Tibial artery (tissue), 4 donors: ENCODE data around the gene NPAS3.

ENCODE experiments used
- DNase-seq, 2 donors: peaks; one replicate each; pipeline ENCODE4 v3.0.0-alpha.2; 2019
- H3K27ac ChIP-seq, 2 donors: fragments of 200-600 bp; sonication (generic) in 1 of 2; 1 replicate in 1 of 2; 2 replicates in 1 of 2; pipeline ENCODE4 v1.5.1; 2018 to 2019; ENCODE audit warnings: mild to moderate bottlenecking in 1 of 2
- H3K27me3 ChIP-seq, 2 donors: fragments of 200-600 bp; sonication (generic) in 1 of 2; one replicate each; pipeline versions ENCODE4 v1.5.1 to v1.6.0; 2016 to 2019
- H3K36me3 ChIP-seq, 3 donors: fragments of 200-600 bp; sonication (generic) in 2 of 3; one replicate each; pipeline ENCODE4 v1.5.1; 2016 to 2019; ENCODE audit warnings: mild to moderate bottlenecking in 2 of 3
- H3K4me1 ChIP-seq, 4 donors: fragments of 200-600 bp; sonication (generic) in 2 of 4; 1 replicate in 3 of 4; 2 replicates in 1 of 4; pipeline ENCODE4 v1.5.1; 2016 to 2019
- H3K4me3 ChIP-seq, 2 donors: fragments of 200-600 bp; sonication (generic) in 1 of 2; 1 replicate in 1 of 2; 2 replicates in 1 of 2; pipeline ENCODE4 v1.5.1; 2018 to 2019; ENCODE audit warnings: mild to moderate bottlenecking in 2 of 2
- H3K9me3 ChIP-seq, 3 donors: fragments of 200-600 bp; sonication (generic) in 1 of 3; one replicate each; pipeline ENCODE4 v1.5.1; 2016 to 2019
- CTCF ChIP-seq, 2 experiments: fragments of 200-600 bp in 1 of 2; fragments of 450-650 bp in 1 of 2; IDR thresholded peaks; one replicate each; pipeline ENCODE4 v1.5.1; 2017 to 2019; ENCODE audit warnings: antibody characterized with exemption in 2 of 2, mild to moderate bottlenecking in 1 of 2, moderate library complexity in 1 of 2
- intact Hi-C: fragments of 100-400 bp; cut with DNase I; formaldehyde crosslinking; loops from one replicate; pipeline ENCODE4 v1.15.0; 2023; ENCODE audit warnings: low total_unique reads

The NPAS3 gene

GRCh38 chr14:32905013-32905412, 33.7 kb upstream of the NPAS3 start:
- Histone ChIP-seq H3K27ac (no peak overlapping the region), H3K36me3 (no peaks in the 10 kb centered on the region), H3K9me3 (no peaks in the 10 kb centered on the region), H3K27me3 (no peaks in the 10 kb centered on the region), H3K4me1 (no peaks in the 10 kb centered on the region), H3K4me3 (no peak overlapping the region)
- no peak for DNase-seq
- TF ChIP-seq CTCF (IDR thresholded peaks at IDR 0.05): no peak
- intact Hi-C loops: no loop called here

- Histone ChIP-seq H3K27ac (no peak overlapping the region), H3K36me3 (no peaks in the 10 kb centered on the region), H3K27me3 (no peaks in the 10 kb centered on the region), H3K9me3 (no peaks in the 10 kb centered on the region), H3K4me1 (no peaks in the 10 kb centered on the region), H3K4me3 (no peak overlapping the region)
- no peak for DNase-seq
- no peak for TF ChIP-seq CTCF (IDR thresholded peaks at IDR 0.05)
- intact Hi-C loops: no loop called here
Observed at GRCh38 chr14:32906672-32907071, 32.0 kb upstream of the NPAS3 start.

GRCh38 chr14:32908196-32909084, 30.2 kb upstream of the NPAS3 start:
- Histone ChIP-seq H3K9me3 (no peaks in the 10 kb centered on the region), H3K27me3 (no peaks in the 10 kb centered on the region), H3K36me3 (no peaks in the 10 kb centered on the region), H3K27ac (no peak overlapping the region), H3K4me1 (no peaks in the 10 kb centered on the region), H3K4me3 (no peak overlapping the region)
- TF ChIP-seq CTCF (IDR thresholded peaks at IDR 0.05): no peak
- intact Hi-C loops: no loop called here
- no peak for DNase-seq

GRCh38 chr14:32913725-32914124, 25.0 kb upstream of the NPAS3 start:
- DNase-seq: no peak

GRCh38 chr14:32914391-32914790, 24.3 kb upstream of the NPAS3 start:
- intact Hi-C loops: no loop called here
- H3K27me3 ChIP-seq: peaks cover 0 to 2% of the 10 kb centered on the region in 2 donors
- DNase-seq: no peak
- no peaks in the 10 kb centered on the region for H3K36me3 ChIP-seq
- TF ChIP-seq CTCF (IDR thresholded peaks at IDR 0.05): no peak
- no peak overlapping the region for H3K27ac ChIP-seq
- H3K4me3 ChIP-seq: no peak overlapping the region
- no peaks in the 10 kb centered on the region for H3K4me1 ChIP-seq
- no peaks in the 10 kb centered on the region for H3K9me3 ChIP-seq

More at GRCh38 chr14:32913725-32914124, 25.0 kb upstream of the NPAS3 start:
- peaks cover 0 to 2% of the 10 kb centered on the region in 2 donors for H3K27me3 ChIP-seq
- intact Hi-C loops: no loop called here
- H3K4me1 ChIP-seq: no peaks in the 10 kb centered on the region
- no peak overlapping the region for H3K27ac ChIP-seq
- no peaks in the 10 kb centered on the region for H3K36me3 ChIP-seq
- no peak overlapping the region for H3K4me3 ChIP-seq
- TF ChIP-seq CTCF (IDR thresholded peaks at IDR 0.05): no peak
- no peaks in the 10 kb centered on the region for H3K9me3 ChIP-seq
